T-cell (primary cell): ENCODE data around the gene ITGA2. TPM values are rescaled to one million over a fixed set of nuclear protein-coding genes. Genes with fewer than 3 reads are reported as not detected.

ENCODE experiments used
- ATAC-seq, 4 experiments: fragments of 200-7000 bp in 3 of 4; fragments of 150-1000 bp in 1 of 4; cut with Tn5 transposase; replicated peaks in 1 of 4; 1 replicate in 3 of 4; 2 replicates in 1 of 4; pipeline ENCODE4 v1.10.0; 2021; ENCODE audit warnings: moderate library complexity in 3 of 4, mild to moderate bottlenecking in 2 of 4, moderate number of reproducible peaks in 1 of 4
- CTCF ChIA-PET, 2 donors: fragments of 300-600 bp; sonication (Branson Sonifier 250); formaldehyde crosslinking; loops; one replicate each; lab custom pipeline; 2022; ENCODE audit warnings: antibody characterized with exemption in 2 of 2; lab: Charles Lee
- POLR2A ChIA-PET, 2 donors: fragments of 300-600 bp; sonication (Branson Sonifier 250); formaldehyde crosslinking; loops; one replicate each; lab custom pipeline; 2022; ENCODE audit warnings: antibody characterized with exemption in 2 of 2; lab: Charles Lee
- DNase-seq, 35 experiments: peaks; one replicate each; pipeline versions ENCODE4 v3.0.0 to v3.0.0-alpha.2; 2013 to 2023
- H3K27ac ChIP-seq: one replicate; pipeline ENCODE4 v1.5.1; 2013; ENCODE audit warnings: low read length
- H3K27me3 ChIP-seq, 2 experiments: replicated peaks in 1 of 2; 1 replicate in 1 of 2; 2 replicates in 1 of 2; pipeline versions ENCODE4 v1.6.1 to v1.7.0; 2013; ENCODE audit warnings: low read length in 1 of 2, mixed read lengths in 1 of 2; ENCODE audit not compliant: control insufficient read depth in 2 of 2, insufficient read depth in 2 of 2; ENCODE audit errors: extremely low read depth in 1 of 2
- H3K36me3 ChIP-seq, 2 donors: 1 replicate in 1 of 2; 2 replicates in 1 of 2; pipeline versions ENCODE4 v1.6.1 to v1.7.0; 2013; ENCODE audit warnings: low read length in 1 of 2; ENCODE audit not compliant: control insufficient read depth in 2 of 2, insufficient read depth in 1 of 2; ENCODE audit errors: extremely low read depth in 1 of 2
- H3K4me1 ChIP-seq, 2 experiments: 1 replicate in 1 of 2; 2 replicates in 1 of 2; pipeline versions ENCODE4 v1.6.1 to v1.7.0; 2013; ENCODE audit warnings: low read length in 2 of 2, mixed read lengths in 1 of 2; ENCODE audit not compliant: insufficient read depth in 2 of 2, control insufficient read depth in 1 of 2; ENCODE audit errors: extremely low read depth in 1 of 2
- H3K4me3 ChIP-seq, 2 donors: 1 replicate in 1 of 2; 2 replicates in 1 of 2; pipeline versions ENCODE4 v1.5.1 to v1.7.0; 2013; ENCODE audit warnings: mild to moderate bottlenecking in 2 of 2, low read length in 1 of 2, moderate library complexity in 1 of 2; ENCODE audit not compliant: control insufficient read depth in 1 of 2; ENCODE audit errors: extremely low read depth in 1 of 2
- H3K9me3 ChIP-seq: 2 replicates; pipeline ENCODE4 v1.7.0; 2013
- H3K27ac Mint-ChIP-seq, 2 donors: one replicate each; pipeline ENCODE4 v1.8.0; 2020 to 2021; ENCODE audit warnings: mild to moderate bottlenecking in 2 of 2, mixed read lengths in 2 of 2
- H3K27me3 Mint-ChIP-seq, 2 donors: one replicate each; pipeline ENCODE4 v1.8.0; 2021 to 2022; ENCODE audit warnings: mixed read lengths in 2 of 2
- H3K36me3 Mint-ChIP-seq: one replicate; pipeline ENCODE4 v1.8.0; 2021; ENCODE audit warnings: mixed read lengths
- H3K4me1 Mint-ChIP-seq, 3 donors: one replicate each; pipeline ENCODE4 v1.8.0; 2020 to 2022; ENCODE audit warnings: mixed read lengths in 3 of 3, mild to moderate bottlenecking in 1 of 3
- H3K4me3 Mint-ChIP-seq, 3 donors: one replicate each; pipeline ENCODE4 v1.8.0; 2020 to 2022; ENCODE audit warnings: mild to moderate bottlenecking in 3 of 3, mixed read lengths in 3 of 3, moderate library complexity in 3 of 3
- H3K9me3 Mint-ChIP-seq, 3 donors: one replicate each; pipeline ENCODE4 v1.8.0; 2020 to 2022; ENCODE audit warnings: mixed read lengths in 3 of 3
- WGBS: methylation state at CpG from one replicate; pipeline ENCODE4 v1.1.5; 2013; ENCODE audit warnings: missing lambda C conversion rate; ENCODE audit not compliant: insufficient coverage; 5-methylcytosine and 5-hydroxymethylcytosine counted together
- total RNA-seq, 35 experiments: library from RNA in 6 of 35; stranded (reverse) in 6 of 35; fragments of 120-200 nt in 1 of 35; gene quantifications; one replicate each; pipeline versions ENCODE4 v1.2.1 to v1.2.4 and lab custom pipeline; 2013 to 2026

The ITGA2 gene
- total RNA-seq, 5 donors from 2014 or later (not counting 1 experiment from before 2014, with no cell fraction given): 0.16 to 1.5 (median 0.51) TPM

DNA sequence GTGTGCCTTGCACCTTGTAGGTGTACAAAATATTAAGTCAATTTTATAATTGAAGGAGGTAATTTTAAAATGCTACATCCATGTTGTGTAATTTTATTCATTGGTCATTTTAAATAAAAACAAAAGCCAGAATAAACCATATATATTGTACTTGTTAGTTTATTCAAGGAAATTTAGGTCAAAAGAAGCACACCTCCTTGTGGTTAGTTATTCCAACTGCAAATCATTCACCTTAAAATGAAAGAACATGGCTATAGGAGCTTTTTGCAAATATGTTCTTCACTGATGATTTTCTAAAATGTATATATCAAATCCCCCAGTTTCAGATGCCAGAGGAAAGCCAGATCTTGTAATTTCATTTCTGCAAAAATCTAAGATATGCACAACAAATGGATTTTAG lies 125.8 kb downstream of the ITGA2 start:
- no peaks in the 10 kb centered on the region for H3K36me3 Mint-ChIP-seq
- no peaks in the 10 kb centered on the region for H3K9me3 Mint-ChIP-seq
- ChIA-PET POLR2A (interaction anchor here in 1 of 2 donors (0.6 kb wide), 1 partner anchor 20 kb away, joined by 3 read pairs; no protein-coding TSS in a partner anchor), CTCF (interaction anchor here (0.6 to 1.8 kb wide), 5 partner anchors 18 to 166 kb away, joined by 3 to 8 read pairs (median 3); no protein-coding TSS in a partner anchor)
- H3K4me1 ChIP-seq: peaks cover 5 to 6% of the 10 kb centered on the region in 2 experiments
- H3K36me3 ChIP-seq: peaks cover 0 to 4% of the 10 kb centered on the region in 2 donors
- peaks cover 10 to 13% (median 12%) of the 10 kb centered on the region in 3 donors for H3K4me1 Mint-ChIP-seq
- H3K27me3 ChIP-seq: no peaks in the 10 kb centered on the region
- no peak overlapping the region for H3K27ac Mint-ChIP-seq
- no peak overlapping the region for H3K4me3 Mint-ChIP-seq
- H3K9me3 ChIP-seq: no peaks in the 10 kb centered on the region
- ATAC-seq: no peak
- peaks cover 0 to 3% of the 10 kb centered on the region in 2 donors for H3K27me3 Mint-ChIP-seq
- H3K27ac ChIP-seq: no peak overlapping the region
- DNase-seq: no peak
- H3K4me3 ChIP-seq: no peak overlapping the region

DNA sequence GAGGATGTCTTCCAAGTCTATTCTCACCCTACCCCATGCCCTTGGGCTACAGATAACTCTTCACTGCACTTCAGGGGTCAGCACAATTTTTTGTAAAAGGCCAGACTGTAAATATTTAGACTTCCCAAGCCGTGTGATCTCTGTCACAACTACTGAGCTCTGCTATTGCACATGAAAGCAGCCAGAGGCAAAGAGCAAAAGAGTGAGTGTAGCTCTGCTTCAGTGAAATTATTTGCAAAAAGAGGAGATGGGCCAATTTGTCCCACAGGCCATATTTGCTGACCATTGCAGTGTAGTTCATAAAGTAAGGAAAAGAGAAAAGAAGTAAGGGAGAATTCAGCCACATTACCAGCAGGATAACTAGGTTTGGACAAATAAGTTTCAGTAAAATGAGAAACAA lies 127.4 kb downstream of the ITGA2 start:
- DNase-seq (no peak), ATAC-seq (no peak)
- Histone ChIP-seq H3K4me1 (no peaks in the 10 kb centered on the region), H3K4me3 (no peak overlapping the region), H3K9me3 (no peaks in the 10 kb centered on the region), H3K36me3 (peaks cover 0 to 4% of the 10 kb centered on the region in 2 donors), H3K27me3 (no peaks in the 10 kb centered on the region), H3K27ac (no peak overlapping the region)
- Mint-ChIP-seq H3K27ac (no peak overlapping the region), H3K4me1 (no peaks in the 10 kb centered on the region), H3K4me3 (no peak overlapping the region), H3K9me3 (no peaks in the 10 kb centered on the region), H3K36me3 (no peaks in the 10 kb centered on the region), H3K27me3 (peaks cover 0 to 6% of the 10 kb centered on the region in 2 donors)
- WGBS: 71% methylated on average over 1 of the region's 1 CpG
- ChIA-PET CTCF (interaction anchor here in 1 of 2 donors (0.6 kb wide), 1 partner anchor 26 kb away, joined by 3 read pairs; no protein-coding TSS in a partner anchor), POLR2A (no interaction called here)

DNA sequence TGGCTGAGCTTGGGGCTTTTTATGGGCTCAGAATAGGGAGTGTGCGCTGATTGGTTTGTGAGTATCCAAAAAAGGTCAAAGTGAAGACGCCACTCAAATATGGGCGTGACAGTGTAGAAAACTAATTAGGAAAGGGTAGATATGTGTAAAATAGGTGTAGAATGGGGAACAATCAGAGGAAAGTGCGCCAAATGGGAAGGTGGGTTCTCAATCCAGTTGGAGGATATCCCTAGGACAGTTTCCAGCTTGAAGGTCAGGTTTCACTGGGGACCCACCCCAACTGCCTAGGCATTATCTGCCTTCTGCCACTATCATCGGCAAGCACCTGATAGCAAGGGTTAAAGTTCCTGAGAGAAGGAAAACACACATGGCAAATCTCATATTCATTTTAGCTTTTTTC lies 129.7 kb downstream of the ITGA2 start:
- Histone ChIP-seq H3K4me1 (no peaks in the 10 kb centered on the region), H3K4me3 (no peak overlapping the region), H3K36me3 (peaks cover 0 to 4% of the 10 kb centered on the region in 2 donors), H3K9me3 (no peaks in the 10 kb centered on the region), H3K27ac (no peak overlapping the region), H3K27me3 (no peaks in the 10 kb centered on the region)
- no peaks in the 10 kb centered on the region for H3K36me3 Mint-ChIP-seq
- ChIA-PET POLR2A (interaction anchor here in 1 of 2 donors (1.4 kb wide), 1 partner anchor 10 kb away, joined by 3 read pairs; the partner anchor contains the start of gene MOCS2), CTCF (interaction anchor here in 1 of 2 donors (0.9 kb wide), 1 partner anchor 22 kb away, joined by 3 read pairs; no protein-coding TSS in a partner anchor)
- WGBS: 91% methylated on average over 4 of the region's 5 CpGs
- H3K27me3 Mint-ChIP-seq: peaks cover 0 to 6% of the 10 kb centered on the region in 2 donors
- H3K9me3 Mint-ChIP-seq: no peaks in the 10 kb centered on the region
- no peak for ATAC-seq
- no peak for DNase-seq
- no peak overlapping the region for H3K27ac Mint-ChIP-seq
- H3K4me3 Mint-ChIP-seq: no peak overlapping the region
- H3K4me1 Mint-ChIP-seq: no peaks in the 10 kb centered on the region

- Histone ChIP-seq H3K27me3 (no peaks in the 10 kb centered on the region), H3K27ac (no peak overlapping the region), H3K4me1 (no peaks in the 10 kb centered on the region), H3K9me3 (no peaks in the 10 kb centered on the region), H3K4me3 (no peak overlapping the region), H3K36me3 (no peaks in the 10 kb centered on the region)
- ATAC-seq: no peak
- Mint-ChIP-seq H3K27ac (no peak overlapping the region), H3K4me3 (no peak overlapping the region), H3K27me3 (peaks cover 0 to 6% of the 10 kb centered on the region in 2 donors), H3K4me1 (no peaks in the 10 kb centered on the region), H3K36me3 (no peaks in the 10 kb centered on the region), H3K9me3 (no peaks in the 10 kb centered on the region)
- 100% methylated on average over 1 of the region's 1 CpG for WGBS
- DNase-seq: no peak
- CTCF ChIA-PET: interaction anchor here in 1 of 2 donors (0.6 kb wide), 1 partner anchor 265 kb away, joined by 3 read pairs; no protein-coding TSS in a partner anchor
- POLR2A ChIA-PET: no interaction called here
Measured at GRCh38 chr5:53120165-53120564, 131.0 kb downstream of the ITGA2 start.

DNA sequence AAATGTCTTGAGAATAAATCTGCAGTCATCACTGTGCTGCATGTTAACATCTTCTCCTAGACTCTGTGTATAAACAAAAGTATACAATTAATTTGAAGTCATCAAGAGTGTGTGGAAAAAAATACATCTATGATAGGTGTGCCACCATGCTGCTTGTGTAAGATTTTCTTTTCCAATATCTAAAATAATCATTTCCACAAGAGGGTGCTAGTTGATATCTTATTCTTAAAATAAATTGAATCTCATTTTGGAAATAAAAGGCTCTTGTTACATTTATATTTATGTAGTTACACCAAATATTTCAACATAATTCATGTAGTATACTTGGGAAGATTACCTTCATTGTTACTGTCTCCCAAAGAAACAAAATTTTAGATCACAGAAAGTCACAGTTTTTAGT lies 134.6 kb downstream of the ITGA2 start:
- no peaks in the 10 kb centered on the region for H3K36me3 Mint-ChIP-seq
- Histone ChIP-seq H3K27me3 (no peaks in the 10 kb centered on the region), H3K27ac (no peak overlapping the region), H3K4me3 (no peak overlapping the region), H3K4me1 (no peaks in the 10 kb centered on the region), H3K36me3 (no peaks in the 10 kb centered on the region), H3K9me3 (no peaks in the 10 kb centered on the region)
- H3K9me3 Mint-ChIP-seq: no peaks in the 10 kb centered on the region
- ChIA-PET POLR2A (no interaction called here), CTCF (no interaction called here)
- DNase-seq (no peak), ATAC-seq (no peak)
- peaks cover 3 to 10% of the 10 kb centered on the region in 2 donors for H3K27me3 Mint-ChIP-seq
- no peak overlapping the region for H3K27ac Mint-ChIP-seq
- H3K4me3 Mint-ChIP-seq: no peak overlapping the region
- no peaks in the 10 kb centered on the region for H3K4me1 Mint-ChIP-seq

DNA sequence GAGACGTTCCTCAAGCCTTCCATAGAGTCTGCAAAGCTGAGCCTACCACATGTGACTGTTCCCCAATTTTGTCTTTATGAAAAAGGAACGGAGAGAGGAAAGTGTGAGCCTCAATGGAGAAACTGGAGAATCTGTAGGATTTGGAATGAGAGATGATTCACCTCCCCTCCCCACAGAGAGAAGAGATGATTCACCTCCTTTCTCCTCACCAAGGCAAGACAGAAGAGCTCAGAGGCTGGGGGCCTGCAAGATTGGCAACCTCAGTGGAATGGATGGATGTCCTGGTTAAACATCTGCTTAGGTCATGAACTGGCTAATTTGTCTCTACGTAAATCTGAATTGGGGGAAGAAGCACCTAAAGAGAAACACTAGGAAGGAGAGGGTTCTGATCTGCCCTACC lies 137.4 kb downstream of the ITGA2 start:
- Mint-ChIP-seq H3K4me1 (no peaks in the 10 kb centered on the region), H3K36me3 (no peaks in the 10 kb centered on the region), H3K4me3 (no peak overlapping the region), H3K27ac (no peak overlapping the region), H3K9me3 (no peaks in the 10 kb centered on the region), H3K27me3 (peaks cover 0 to 10% of the 10 kb centered on the region in 2 donors)
- ChIA-PET POLR2A (no interaction called here), CTCF (no interaction called here)
- DNase-seq (no peak), ATAC-seq (no peak)
- Histone ChIP-seq H3K36me3 (no peaks in the 10 kb centered on the region), H3K27me3 (no peaks in the 10 kb centered on the region), H3K9me3 (no peaks in the 10 kb centered on the region), H3K27ac (no peak overlapping the region), H3K4me3 (no peak overlapping the region), H3K4me1 (no peaks in the 10 kb centered on the region)
- WGBS: no CpG with 5 or more reads among the region's 3 CpGs
